Gastrocnemius medialis (tissue), 4 donors: ENCODE measurements around the gene RHOU.

Experiments
- POLR2A ChIP-seq, 2 donors: fragments of 450-650 bp; IDR thresholded peaks; one replicate each; pipeline ENCODE4 v1.6.1; 2017; ENCODE audit warnings: antibody characterized with exemption in 2 of 2, mild to moderate bottlenecking in 2 of 2, moderate library complexity in 2 of 2
- TF ChIP-seq, protein P1 (sequence below), 5 experiments: fragments of 450-650 bp in 3 of 5; fragments of 200-600 bp in 2 of 5; sonication (generic) in 2 of 5; IDR thresholded peaks in 4 of 5; conservative IDR thresholded peaks in 1 of 5; 1 replicate in 4 of 5; 2 replicates in 1 of 5; pipeline ENCODE4 v1.5.1; 2016 to 2019; ENCODE audit warnings: antibody characterized with exemption in 5 of 5, mild to moderate bottlenecking in 3 of 5, moderate library complexity in 3 of 5

DNA sequence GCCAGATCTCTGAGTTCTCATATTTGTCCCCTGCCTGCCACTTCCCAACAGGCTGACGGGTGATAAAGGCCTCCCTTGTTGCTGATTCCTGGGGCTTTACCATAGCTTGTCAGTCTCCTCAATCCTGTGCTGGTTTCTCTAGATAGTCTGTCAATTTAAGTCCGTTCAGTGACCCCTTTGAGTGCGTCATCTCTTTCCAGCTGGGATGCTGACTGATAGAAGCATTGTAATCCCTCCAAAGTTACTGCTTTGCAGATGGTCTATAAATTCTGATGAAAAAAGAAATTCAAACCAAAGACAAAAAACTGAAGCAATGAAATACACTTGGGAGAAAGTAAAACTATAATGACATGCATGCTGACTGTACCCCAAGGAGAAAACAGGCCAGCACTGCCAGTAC is 28.3 kb downstream of the RHOU start:
- TF ChIP-seq, protein P1, sequence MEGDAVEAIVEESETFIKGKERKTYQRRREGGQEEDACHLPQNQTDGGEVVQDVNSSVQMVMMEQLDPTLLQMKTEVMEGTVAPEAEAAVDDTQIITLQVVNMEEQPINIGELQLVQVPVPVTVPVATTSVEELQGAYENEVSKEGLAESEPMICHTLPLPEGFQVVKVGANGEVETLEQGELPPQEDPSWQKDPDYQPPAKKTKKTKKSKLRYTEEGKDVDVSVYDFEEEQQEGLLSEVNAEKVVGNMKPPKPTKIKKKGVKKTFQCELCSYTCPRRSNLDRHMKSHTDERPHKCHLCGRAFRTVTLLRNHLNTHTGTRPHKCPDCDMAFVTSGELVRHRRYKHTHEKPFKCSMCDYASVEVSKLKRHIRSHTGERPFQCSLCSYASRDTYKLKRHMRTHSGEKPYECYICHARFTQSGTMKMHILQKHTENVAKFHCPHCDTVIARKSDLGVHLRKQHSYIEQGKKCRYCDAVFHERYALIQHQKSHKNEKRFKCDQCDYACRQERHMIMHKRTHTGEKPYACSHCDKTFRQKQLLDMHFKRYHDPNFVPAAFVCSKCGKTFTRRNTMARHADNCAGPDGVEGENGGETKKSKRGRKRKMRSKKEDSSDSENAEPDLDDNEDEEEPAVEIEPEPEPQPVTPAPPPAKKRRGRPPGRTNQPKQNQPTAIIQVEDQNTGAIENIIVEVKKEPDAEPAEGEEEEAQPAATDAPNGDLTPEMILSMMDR (IDR thresholded peaks at IDR 0.05 in 4 of 5, conservative IDR thresholded peaks at IDR 0.05 in 1 of 5) = no peak
- no peak for TF ChIP-seq POLR2A (IDR thresholded peaks at IDR 0.05)
